Liver (tissue), 3 donors: ENCODE data around the gene KL.

ENCODE experiments used
- ATF3 ChIP-seq: IDR thresholded peaks from 2 replicates; pipeline ENCODE4 v1.6.1; 2016; ENCODE audit warnings: antibody characterized with exemption
- EGR1 ChIP-seq, 2 donors: IDR thresholded peaks; 2 replicates each; pipeline ENCODE4 v1.6.1; 2016 to 2018; ENCODE audit warnings: antibody characterized with exemption in 2 of 2, low read depth in 2 of 2
- FOXA1 ChIP-seq: IDR thresholded peaks from 2 replicates; pipeline ENCODE4 v1.6.1; 2016; ENCODE audit warnings: antibody characterized with exemption
- GABPA ChIP-seq, 2 donors: IDR thresholded peaks in 1 of 2; conservative IDR thresholded peaks in 1 of 2; 2 replicates each; pipeline ENCODE4 v1.6.1; 2016; ENCODE audit warnings: antibody characterized with exemption in 2 of 2, mild to moderate bottlenecking in 1 of 2, moderate library complexity in 1 of 2
- RAD21 ChIP-seq, 2 donors: IDR thresholded peaks; 2 replicates each; pipeline ENCODE4 v1.6.1; 2016; ENCODE audit warnings: antibody characterized with exemption in 2 of 2, mild to moderate bottlenecking in 2 of 2
- SP1 ChIP-seq: IDR thresholded peaks from 2 replicates; pipeline ENCODE4 v1.6.1; 2018; ENCODE audit warnings: antibody characterized with exemption, mild to moderate bottlenecking
- TAF1 ChIP-seq: conservative IDR thresholded peaks from 2 replicates; pipeline ENCODE4 v1.6.1; 2016; ENCODE audit warnings: antibody characterized with exemption, mild to moderate bottlenecking
- YY1 ChIP-seq: IDR thresholded peaks from 2 replicates; pipeline ENCODE4 v1.6.1; 2016; ENCODE audit warnings: antibody characterized with exemption, mild to moderate bottlenecking
- TF ChIP-seq, protein P1 (sequence below): IDR thresholded peaks from 2 replicates; pipeline ENCODE4 v1.6.1; 2016; ENCODE audit warnings: antibody characterized with exemption, mild to moderate bottlenecking
- TF ChIP-seq, protein P2 (sequence below): fragments of 150-350 bp; IDR thresholded peaks from 2 replicates; pipeline ENCODE4 v1.5.1; 2017; ENCODE audit warnings: improper control_type of control experiment, low read depth, low read length; ENCODE audit not compliant: missing input control
- TF ChIP-seq, protein P3 (sequence below): IDR thresholded peaks from 2 replicates; pipeline ENCODE4 v1.6.1; 2016; ENCODE audit warnings: antibody characterized with exemption
- donor health status: healthy.
- donor health status: healthy.

DNA sequence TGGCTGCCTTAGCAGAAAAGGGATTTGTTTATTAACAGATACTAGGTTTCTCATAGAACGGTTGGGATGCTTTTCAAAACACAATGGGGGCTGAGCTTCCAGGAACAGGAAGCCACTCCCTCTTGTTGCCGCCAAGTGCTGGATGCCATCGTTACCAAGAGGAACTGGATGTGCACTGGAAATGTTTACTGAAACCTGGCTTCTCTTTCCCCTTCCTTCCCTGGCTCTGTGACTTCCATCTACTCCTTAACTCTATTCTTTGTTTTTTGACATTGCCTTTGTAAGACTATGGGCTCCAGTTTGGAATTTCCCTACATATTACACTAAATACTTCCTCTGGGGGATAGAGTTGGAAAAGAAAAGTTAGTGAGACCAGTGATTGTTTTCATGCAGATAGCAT is 11.7 kb upstream of the KL start:
- TF ChIP-seq, protein P1, sequence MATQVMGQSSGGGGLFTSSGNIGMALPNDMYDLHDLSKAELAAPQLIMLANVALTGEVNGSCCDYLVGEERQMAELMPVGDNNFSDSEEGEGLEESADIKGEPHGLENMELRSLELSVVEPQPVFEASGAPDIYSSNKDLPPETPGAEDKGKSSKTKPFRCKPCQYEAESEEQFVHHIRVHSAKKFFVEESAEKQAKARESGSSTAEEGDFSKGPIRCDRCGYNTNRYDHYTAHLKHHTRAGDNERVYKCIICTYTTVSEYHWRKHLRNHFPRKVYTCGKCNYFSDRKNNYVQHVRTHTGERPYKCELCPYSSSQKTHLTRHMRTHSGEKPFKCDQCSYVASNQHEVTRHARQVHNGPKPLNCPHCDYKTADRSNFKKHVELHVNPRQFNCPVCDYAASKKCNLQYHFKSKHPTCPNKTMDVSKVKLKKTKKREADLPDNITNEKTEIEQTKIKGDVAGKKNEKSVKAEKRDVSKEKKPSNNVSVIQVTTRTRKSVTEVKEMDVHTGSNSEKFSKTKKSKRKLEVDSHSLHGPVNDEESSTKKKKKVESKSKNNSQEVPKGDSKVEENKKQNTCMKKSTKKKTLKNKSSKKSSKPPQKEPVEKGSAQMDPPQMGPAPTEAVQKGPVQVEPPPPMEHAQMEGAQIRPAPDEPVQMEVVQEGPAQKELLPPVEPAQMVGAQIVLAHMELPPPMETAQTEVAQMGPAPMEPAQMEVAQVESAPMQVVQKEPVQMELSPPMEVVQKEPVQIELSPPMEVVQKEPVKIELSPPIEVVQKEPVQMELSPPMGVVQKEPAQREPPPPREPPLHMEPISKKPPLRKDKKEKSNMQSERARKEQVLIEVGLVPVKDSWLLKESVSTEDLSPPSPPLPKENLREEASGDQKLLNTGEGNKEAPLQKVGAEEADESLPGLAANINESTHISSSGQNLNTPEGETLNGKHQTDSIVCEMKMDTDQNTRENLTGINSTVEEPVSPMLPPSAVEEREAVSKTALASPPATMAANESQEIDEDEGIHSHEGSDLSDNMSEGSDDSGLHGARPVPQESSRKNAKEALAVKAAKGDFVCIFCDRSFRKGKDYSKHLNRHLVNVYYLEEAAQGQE = no peak
- TF ChIP-seq GABPA (IDR thresholded peaks at IDR 0.05 in 1 of 2, conservative IDR thresholded peaks at IDR 0.05 in 1 of 2) (no peak), YY1 (no peak), TAF1 (no peak), SP1 (peak; percentile 27), EGR1 (IDR thresholded peaks at IDR 0.05; ENCODE audit: low read depth in 2 of 2) (no peak), ATF3 (no peak), FOXA1 (no peak), RAD21 (IDR thresholded peaks at IDR 0.05) (no peak)
- TF ChIP-seq, protein P2, sequence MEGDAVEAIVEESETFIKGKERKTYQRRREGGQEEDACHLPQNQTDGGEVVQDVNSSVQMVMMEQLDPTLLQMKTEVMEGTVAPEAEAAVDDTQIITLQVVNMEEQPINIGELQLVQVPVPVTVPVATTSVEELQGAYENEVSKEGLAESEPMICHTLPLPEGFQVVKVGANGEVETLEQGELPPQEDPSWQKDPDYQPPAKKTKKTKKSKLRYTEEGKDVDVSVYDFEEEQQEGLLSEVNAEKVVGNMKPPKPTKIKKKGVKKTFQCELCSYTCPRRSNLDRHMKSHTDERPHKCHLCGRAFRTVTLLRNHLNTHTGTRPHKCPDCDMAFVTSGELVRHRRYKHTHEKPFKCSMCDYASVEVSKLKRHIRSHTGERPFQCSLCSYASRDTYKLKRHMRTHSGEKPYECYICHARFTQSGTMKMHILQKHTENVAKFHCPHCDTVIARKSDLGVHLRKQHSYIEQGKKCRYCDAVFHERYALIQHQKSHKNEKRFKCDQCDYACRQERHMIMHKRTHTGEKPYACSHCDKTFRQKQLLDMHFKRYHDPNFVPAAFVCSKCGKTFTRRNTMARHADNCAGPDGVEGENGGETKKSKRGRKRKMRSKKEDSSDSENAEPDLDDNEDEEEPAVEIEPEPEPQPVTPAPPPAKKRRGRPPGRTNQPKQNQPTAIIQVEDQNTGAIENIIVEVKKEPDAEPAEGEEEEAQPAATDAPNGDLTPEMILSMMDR = no peak
- TF ChIP-seq, protein P3, sequence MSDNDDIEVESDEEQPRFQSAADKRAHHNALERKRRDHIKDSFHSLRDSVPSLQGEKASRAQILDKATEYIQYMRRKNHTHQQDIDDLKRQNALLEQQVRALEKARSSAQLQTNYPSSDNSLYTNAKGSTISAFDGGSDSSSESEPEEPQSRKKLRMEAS = no peak
